GM20000 (cell line): ENCODE measurements around the gene SLC8A1.

Experiments
- DNase-seq: peaks from one replicate; pipeline ENCODE4 v3.0.0; 2012; ENCODE audit warnings: low spot score
- CTCF ChIP-seq: IDR thresholded peaks from 2 replicates; pipeline ENCODE4 v1.5.1; 2012; ENCODE audit warnings: mild to moderate bottlenecking, control low read depth; ENCODE audit errors: extremely low read depth, missing control alignments

Gene SLC8A1

DNA sequence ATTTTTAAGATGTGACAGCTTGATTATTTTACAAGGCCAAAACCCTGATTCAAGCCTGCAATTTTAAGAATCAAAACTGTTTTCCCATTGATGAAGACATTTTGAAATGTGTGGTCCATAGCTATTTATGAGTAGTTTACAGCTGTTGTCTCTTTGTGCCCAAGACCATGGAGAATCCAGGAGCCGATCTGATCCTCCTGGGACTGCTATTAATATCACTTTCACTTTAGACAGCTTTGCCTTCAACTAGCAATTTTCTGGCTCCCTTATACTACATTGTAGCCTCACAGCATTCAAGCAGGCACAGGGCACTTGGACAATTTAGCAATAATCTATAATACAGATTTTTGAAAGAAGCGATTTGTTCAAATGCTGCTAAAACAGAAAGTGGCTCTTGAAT lies 172.9 kb downstream of the SLC8A1 start:
- no peak for TF ChIP-seq CTCF
- no peak for DNase-seq

GRCh38 chr2:40276076-40276475 lies 175.8 kb downstream of the SLC8A1 start:
- no peak for DNase-seq
- no peak for TF ChIP-seq CTCF

DNA sequence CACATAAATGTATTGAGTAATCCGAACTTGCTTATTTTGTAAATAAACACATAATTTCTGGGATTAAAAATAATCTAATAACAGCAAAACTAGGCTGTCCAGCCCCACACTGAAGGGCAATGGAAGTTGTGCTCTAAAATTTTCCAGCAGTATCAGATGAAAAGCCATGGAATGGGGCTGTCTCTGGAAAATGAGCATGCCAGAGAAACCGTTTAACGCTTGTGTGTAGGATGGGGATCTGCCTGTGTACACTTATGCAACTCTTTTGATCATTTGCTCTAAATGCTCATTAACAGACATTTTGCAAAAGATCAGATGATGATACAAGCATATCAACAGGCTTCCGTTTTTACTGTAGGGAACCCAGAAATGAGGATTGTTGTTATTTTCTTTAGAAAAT lies 177.6 kb downstream of the SLC8A1 start:
- TF ChIP-seq CTCF, result no peak
- no peak for DNase-seq

- TF ChIP-seq CTCF, result no peak
- DNase-seq, result no peak
Measured at GRCh38 chr2:40273734-40274182, 178.1 kb downstream of the SLC8A1 start.

DNA sequence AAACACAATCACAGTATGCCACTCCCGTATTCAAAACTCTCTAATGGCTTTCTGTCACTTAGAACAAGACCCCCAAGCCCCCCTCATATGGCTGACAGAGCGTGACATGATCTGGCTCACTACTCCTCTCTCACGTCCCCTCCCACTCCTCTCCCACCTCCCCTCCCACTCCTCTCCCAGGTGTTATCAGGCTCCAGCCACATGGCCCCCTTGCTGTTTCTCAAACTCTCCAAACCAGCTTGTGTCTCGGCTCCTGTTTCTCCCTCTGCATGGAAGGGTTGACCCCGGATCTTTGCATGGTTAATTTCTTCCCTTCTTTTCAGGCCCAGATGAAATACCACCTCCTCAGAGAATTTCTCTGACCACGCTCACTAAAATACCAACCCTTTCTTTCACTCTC lies 180.8 kb downstream of the SLC8A1 start:
- no peak for DNase-seq
- TF ChIP-seq CTCF, result no peak

GRCh38 chr2:40270372-40270771 lies 181.5 kb downstream of the SLC8A1 start:
- TF ChIP-seq CTCF, result no peak
- DNase-seq, result no peak

DNA sequence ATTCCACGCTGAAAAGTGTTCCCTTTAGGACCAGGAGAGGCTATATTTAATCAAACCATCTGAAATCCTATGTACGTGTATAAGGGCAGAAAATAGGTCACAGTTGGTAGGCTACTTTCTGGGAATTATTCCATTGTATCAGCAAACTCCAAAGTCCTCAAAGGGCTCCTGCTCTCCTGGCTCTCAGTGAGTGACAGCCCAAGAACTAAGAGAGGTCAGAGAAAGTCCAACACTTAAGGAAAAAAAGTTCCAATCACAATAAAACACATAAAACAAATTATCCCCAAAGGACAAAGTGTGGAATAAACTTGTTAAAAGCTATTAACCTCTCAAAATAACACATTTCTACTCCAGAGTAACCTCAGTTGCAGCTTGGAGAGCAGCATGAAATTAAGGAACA lies 183.3 kb downstream of the SLC8A1 start:
- no peak for TF ChIP-seq CTCF
- DNase-seq, result no peak
